SK-N-MC (cell line): ENCODE measurements around the gene SH2D3C.

Source experiments
- EZH2 ChIP-seq: fragments of 200-600 bp; sonication (generic); IDR thresholded peaks from one replicate; pipeline ENCODE4 v1.6.1; 2017; ENCODE audit warnings: antibody characterized with exemption
- FOXP2 ChIP-seq: optimal IDR thresholded peaks from 2 replicates; pipeline ENCODE3; 2011; ENCODE audit warnings: mild to moderate bottlenecking, moderate library complexity; ENCODE audit not compliant: insufficient read depth; ENCODE audit errors: extremely low read length, control extremely low read depth
- POLR2AphosphoS5 ChIP-seq: IDR thresholded peaks from 2 replicates; pipeline ENCODE4 v1.6.1; 2012; ENCODE audit warnings: mild to moderate bottlenecking, low read depth, low read length, borderline replicate concordance

- TF ChIP-seq EZH2 (no peak), POLR2AphosphoS5 (no peak), FOXP2 (no peak)
These were observed 29.2 kb downstream of the SH2D3C start for GRCh38 chr9:127749090-127749787.
